ENCODE data around the gene CALN1.

GRCh38 chr7:71900556-71900955, 511.6 kb downstream of the CALN1 start:
- TF ChIP-seq YY1 (IDR thresholded peaks at IDR 0.05) (no peak), JUND (IDR thresholded peaks at IDR 0.05) (no peak)
- TF ChIP-seq, protein P1, sequence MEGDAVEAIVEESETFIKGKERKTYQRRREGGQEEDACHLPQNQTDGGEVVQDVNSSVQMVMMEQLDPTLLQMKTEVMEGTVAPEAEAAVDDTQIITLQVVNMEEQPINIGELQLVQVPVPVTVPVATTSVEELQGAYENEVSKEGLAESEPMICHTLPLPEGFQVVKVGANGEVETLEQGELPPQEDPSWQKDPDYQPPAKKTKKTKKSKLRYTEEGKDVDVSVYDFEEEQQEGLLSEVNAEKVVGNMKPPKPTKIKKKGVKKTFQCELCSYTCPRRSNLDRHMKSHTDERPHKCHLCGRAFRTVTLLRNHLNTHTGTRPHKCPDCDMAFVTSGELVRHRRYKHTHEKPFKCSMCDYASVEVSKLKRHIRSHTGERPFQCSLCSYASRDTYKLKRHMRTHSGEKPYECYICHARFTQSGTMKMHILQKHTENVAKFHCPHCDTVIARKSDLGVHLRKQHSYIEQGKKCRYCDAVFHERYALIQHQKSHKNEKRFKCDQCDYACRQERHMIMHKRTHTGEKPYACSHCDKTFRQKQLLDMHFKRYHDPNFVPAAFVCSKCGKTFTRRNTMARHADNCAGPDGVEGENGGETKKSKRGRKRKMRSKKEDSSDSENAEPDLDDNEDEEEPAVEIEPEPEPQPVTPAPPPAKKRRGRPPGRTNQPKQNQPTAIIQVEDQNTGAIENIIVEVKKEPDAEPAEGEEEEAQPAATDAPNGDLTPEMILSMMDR (IDR thresholded peaks at IDR 0.05; ENCODE audit: low read depth, low read length, missing input control): no peak

Measured in liver (tissue), 3 donors.